Mesendoderm (in vitro differentiated cells): ENCODE results near the gene SCO2.

ENCODE experiments used
- DNase-seq: peaks from one replicate; pipeline ENCODE4 v3.0.0; 2013
- H2AK5ac ChIP-seq: 2 replicates; pipeline ENCODE4 v1.6.1; 2013; ENCODE audit warnings: low read length, inconsistent platforms
- H2BK120ac ChIP-seq: 2 replicates; pipeline ENCODE4 v1.6.1; 2013; ENCODE audit warnings: low read depth, mild to moderate bottlenecking, low read length, moderate library complexity, mixed read lengths
- H2BK15ac ChIP-seq: replicated peaks from 2 replicates; pipeline ENCODE4 v1.6.1; 2013; ENCODE audit warnings: low read depth, mild to moderate bottlenecking, moderate library complexity
- H2BK5ac ChIP-seq: 2 replicates; pipeline ENCODE4 v1.6.1; 2013; ENCODE audit warnings: low read length, inconsistent platforms
- H3K18ac ChIP-seq: 2 replicates; pipeline ENCODE4 v1.6.1; 2013; ENCODE audit warnings: mild to moderate bottlenecking, low read length, mixed read lengths
- H3K23ac ChIP-seq: one replicate; pipeline ENCODE4 v1.6.1; 2013; ENCODE audit warnings: low read length
- H3K27ac ChIP-seq: 2 replicates; pipeline ENCODE4 v1.5.1; 2013; ENCODE audit warnings: low read depth, mild to moderate bottlenecking, inconsistent platforms, low read length, moderate library complexity
- H3K27me3 ChIP-seq: 2 replicates; pipeline ENCODE4 v1.6.1; 2013; ENCODE audit warnings: low read length, control low read depth, mild to moderate bottlenecking, inconsistent platforms; ENCODE audit not compliant: insufficient read depth, poor library complexity
- H3K36me3 ChIP-seq: 2 replicates; pipeline ENCODE4 v1.6.1; 2013; ENCODE audit warnings: low read length, inconsistent platforms; ENCODE audit not compliant: control insufficient read depth, insufficient read depth
- H3K4ac ChIP-seq: one replicate; pipeline ENCODE4 v1.6.1; 2013; ENCODE audit warnings: low read depth, mild to moderate bottlenecking, low read length, moderate library complexity
- H3K4me1 ChIP-seq: 2 replicates; pipeline ENCODE4 v1.6.1; 2013; ENCODE audit warnings: low read depth, low read length, inconsistent platforms; ENCODE audit not compliant: control insufficient read depth
- H3K4me2 ChIP-seq: 2 replicates; pipeline ENCODE4 v1.6.1; 2013; ENCODE audit warnings: low read length
- H3K4me3 ChIP-seq: 2 replicates; pipeline ENCODE4 v1.5.1; 2013; ENCODE audit warnings: mild to moderate bottlenecking, low read length
- H3K56ac ChIP-seq: one replicate; pipeline ENCODE4 v1.6.1; 2013; ENCODE audit warnings: low read length
- H3K79me1 ChIP-seq: 2 replicates; pipeline ENCODE4 v1.6.1; 2013; ENCODE audit warnings: low read length, inconsistent platforms
- H3K79me2 ChIP-seq: 2 replicates; pipeline ENCODE4 v1.6.1; 2013; ENCODE audit warnings: mild to moderate bottlenecking, low read length; ENCODE audit not compliant: control insufficient read depth, insufficient read depth
- H3K9ac ChIP-seq: 2 replicates; pipeline ENCODE4 v1.6.1; 2013; ENCODE audit warnings: low read length, inconsistent platforms
- H4K5ac ChIP-seq: one replicate; pipeline ENCODE4 v1.6.1; 2013; ENCODE audit warnings: low read length
- H4K8ac ChIP-seq: one replicate; pipeline ENCODE4 v1.6.1; 2013; ENCODE audit warnings: low read depth, mild to moderate bottlenecking, control low read depth, low read length, moderate library complexity
- WGBS: extraction: QIAGEN DNeasy Blood & Tissue Kit; methylation state at CpG from one replicate; pipeline ENCODE4 v1.1.7; 2013; ENCODE audit warnings: low lambda C conversion rate, missing lambda C conversion rate; ENCODE audit not compliant: insufficient coverage; ENCODE audit errors: extremely low coverage; 5-methylcytosine and 5-hydroxymethylcytosine counted together

The SCO2 gene

GRCh38 chr22:50563413-50564160, 38.2 kb upstream of the SCO2 start:
- peak overlapping the region; percentile 70 for H3K4me3 ChIP-seq
- no peak overlapping the region for H2AK5ac ChIP-seq
- H2BK120ac ChIP-seq = no peak overlapping the region
- no peaks in the 10 kb centered on the region for H3K79me1 ChIP-seq
- peak overlapping the region; percentile 76 for H3K9ac ChIP-seq
- H3K4me2 ChIP-seq = peak overlapping the region; percentile 99
- no peaks in the 10 kb centered on the region for H3K4me1 ChIP-seq
- no peak for DNase-seq
- no peak overlapping the region for H4K5ac ChIP-seq
- H2BK15ac ChIP-seq = no peak overlapping the region
- H3K36me3 ChIP-seq = no peaks in the 10 kb centered on the region
- WGBS = no CpG with 5 or more reads among the region's 17 CpGs
- no peak overlapping the region for H3K27ac ChIP-seq
- H3K18ac ChIP-seq = no peak overlapping the region
- no peaks in the 10 kb centered on the region for H3K27me3 ChIP-seq
- H4K8ac ChIP-seq = no peak overlapping the region
- H3K79me2 ChIP-seq = no peaks in the 10 kb centered on the region
- no peak overlapping the region for H3K23ac ChIP-seq
- peak overlapping the region; percentile 84 for H3K56ac ChIP-seq
- H2BK5ac ChIP-seq = no peak overlapping the region
- H3K4ac ChIP-seq = no peak overlapping the region

GRCh38 chr22:50562523-50563412, 37.4 kb upstream of the SCO2 start, which contains the start of gene SYCE3:
Gene SYCE3 (minus strand): TSS chr22:50562919. CDS start chr22:50556405, 6,514 bp downstream.
- no CpG with 5 or more reads among the region's 61 CpGs for WGBS
- no peak within 1 kb of the TSS for H2BK120ac ChIP-seq
- H3K4ac ChIP-seq = no peak within 1 kb of the TSS
- no peak within 1 kb of the TSS for H3K27ac ChIP-seq
- DNase-seq = peak; percentile 96
- H3K27me3 ChIP-seq = no peaks in the 10 kb centered on the region
- no peak within 1 kb of the TSS for H4K5ac ChIP-seq
- H2BK5ac ChIP-seq = no peak within 1 kb of the TSS
- no peak within 1 kb of the TSS for H2AK5ac ChIP-seq
- peak within 1 kb of the TSS; percentile 76 for H3K9ac ChIP-seq
- peak within 1 kb of the TSS; percentile 84 for H3K56ac ChIP-seq
- H4K8ac ChIP-seq = no peak within 1 kb of the TSS
- H3K4me1 ChIP-seq = no peaks in the 10 kb centered on the region
- peak within 1 kb of the TSS; percentile 99 for H3K4me2 ChIP-seq
- H3K36me3 ChIP-seq = no peaks in the 10 kb centered on the region
- no peak within 1 kb of the TSS for H2BK15ac ChIP-seq
- no peak within 1 kb of the TSS for H3K23ac ChIP-seq
- H3K79me1 ChIP-seq = no peaks in the 10 kb centered on the region
- no peaks in the 10 kb centered on the region for H3K79me2 ChIP-seq
- H3K4me3 ChIP-seq = peak within 1 kb of the TSS; percentile 70
- no peak within 1 kb of the TSS for H3K18ac ChIP-seq

GRCh38 chr22:50561401-50562358, 36.3 kb upstream of the SCO2 start:
- H3K27ac ChIP-seq = no peak overlapping the region
- H2BK5ac ChIP-seq = no peak overlapping the region
- H3K27me3 ChIP-seq = no peaks in the 10 kb centered on the region
- no CpG with 5 or more reads among the region's 34 CpGs for WGBS
- H4K5ac ChIP-seq = no peak overlapping the region
- no peak overlapping the region for H3K4ac ChIP-seq
- no peak overlapping the region for H3K4me2 ChIP-seq
- no peaks in the 10 kb centered on the region for H3K4me1 ChIP-seq
- H3K23ac ChIP-seq = no peak overlapping the region
- H3K36me3 ChIP-seq = no peaks in the 10 kb centered on the region
- H3K56ac ChIP-seq = no peak overlapping the region
- H4K8ac ChIP-seq = no peak overlapping the region
- H3K79me1 ChIP-seq = no peaks in the 10 kb centered on the region
- no peak overlapping the region for H2BK120ac ChIP-seq
- peak; percentile 25 for DNase-seq
- no peak overlapping the region for H2BK15ac ChIP-seq
- H3K79me2 ChIP-seq = no peaks in the 10 kb centered on the region
- no peak overlapping the region for H3K18ac ChIP-seq
- no peak overlapping the region for H3K9ac ChIP-seq
- no peak overlapping the region for H2AK5ac ChIP-seq
- no peak overlapping the region for H3K4me3 ChIP-seq

GRCh38 chr22:50560034-50560433, 34.6 kb upstream of the SCO2 start:
- H2BK15ac ChIP-seq = no peak overlapping the region
- H3K18ac ChIP-seq = no peak overlapping the region
- no peaks in the 10 kb centered on the region for H3K79me2 ChIP-seq
- no peak overlapping the region for H2BK5ac ChIP-seq
- H2BK120ac ChIP-seq = no peak overlapping the region
- H3K27me3 ChIP-seq = no peaks in the 10 kb centered on the region
- H3K56ac ChIP-seq = no peak overlapping the region
- no peaks in the 10 kb centered on the region for H3K79me1 ChIP-seq
- no peak overlapping the region for H2AK5ac ChIP-seq
- no peak overlapping the region for H3K9ac ChIP-seq
- H3K4ac ChIP-seq = no peak overlapping the region
- H4K5ac ChIP-seq = no peak overlapping the region
- WGBS = no CpG with 5 or more reads among the region's 3 CpGs
- no peak overlapping the region for H3K23ac ChIP-seq
- H3K4me1 ChIP-seq = no peaks in the 10 kb centered on the region
- H3K36me3 ChIP-seq = no peaks in the 10 kb centered on the region
- no peak overlapping the region for H3K4me3 ChIP-seq
- H4K8ac ChIP-seq = no peak overlapping the region
- H3K4me2 ChIP-seq = no peak overlapping the region
- no peak overlapping the region for H3K27ac ChIP-seq
- no peak for DNase-seq

- no peak overlapping the region for H2AK5ac ChIP-seq
- no peak overlapping the region for H3K4me3 ChIP-seq
- H4K5ac ChIP-seq = no peak overlapping the region
- no peak overlapping the region for H4K8ac ChIP-seq
- no peaks in the 10 kb centered on the region for H3K79me2 ChIP-seq
- H3K27ac ChIP-seq = no peak overlapping the region
- no peaks in the 10 kb centered on the region for H3K4me1 ChIP-seq
- no peaks in the 10 kb centered on the region for H3K79me1 ChIP-seq
- no peak overlapping the region for H3K9ac ChIP-seq
- H2BK15ac ChIP-seq = no peak overlapping the region
- no peak overlapping the region for H3K23ac ChIP-seq
- H2BK120ac ChIP-seq = no peak overlapping the region
- H3K36me3 ChIP-seq = no peaks in the 10 kb centered on the region
- H3K18ac ChIP-seq = no peak overlapping the region
- DNase-seq = no peak
- no CpG with 5 or more reads among the region's 5 CpGs for WGBS
- H2BK5ac ChIP-seq = no peak overlapping the region
- no peak overlapping the region for H3K56ac ChIP-seq
- no peaks in the 10 kb centered on the region for H3K27me3 ChIP-seq
- no peak overlapping the region for H3K4me2 ChIP-seq
- H3K4ac ChIP-seq = no peak overlapping the region
These were observed 31.3 kb upstream of the SCO2 start for GRCh38 chr22:50556703-50557102.
